Activated CD4-positive, CD25-positive, alpha-beta regulatory T cell treated with anti-CD3 and anti-CD28 coated beads, Interleukin-2, amount 50 U/mL, for 24 hours (primary cell): Measurements from ENCODE around the gene CELF1.
A peak's percentile ranks its signal among the peaks of the same experiment; 100 is the strongest.

Experiments used
- ATAC-seq, 2 donors: fragments of 150-1000 bp; cut with Tn5 transposase; one replicate each; pipeline ENCODE4 v1.10.0; 2021; ENCODE audit warnings: mild to moderate bottlenecking in 1 of 2, moderate library complexity in 1 of 2

CELF1 gene

DNA sequence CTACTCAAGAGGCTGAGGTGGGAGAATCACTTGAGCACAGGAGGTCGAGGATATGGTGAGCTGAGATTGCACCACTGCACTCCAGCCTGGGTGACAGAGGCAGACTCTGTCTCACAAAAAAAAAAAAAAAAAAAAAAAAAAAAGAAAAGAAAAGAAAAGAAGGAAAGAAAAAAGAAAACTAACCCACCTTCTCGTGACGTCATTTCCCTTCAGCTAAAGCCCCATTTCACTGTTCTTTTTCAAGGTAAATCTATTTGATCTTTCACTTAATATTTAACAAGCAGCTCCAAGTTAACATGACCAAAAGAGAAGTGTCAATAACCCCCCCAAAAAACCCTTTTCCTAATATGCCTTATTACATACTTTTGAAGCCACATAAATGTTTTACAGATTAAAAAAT lies 109.1 kb downstream of the CELF1 start:
- no peak for ATAC-seq

DNA sequence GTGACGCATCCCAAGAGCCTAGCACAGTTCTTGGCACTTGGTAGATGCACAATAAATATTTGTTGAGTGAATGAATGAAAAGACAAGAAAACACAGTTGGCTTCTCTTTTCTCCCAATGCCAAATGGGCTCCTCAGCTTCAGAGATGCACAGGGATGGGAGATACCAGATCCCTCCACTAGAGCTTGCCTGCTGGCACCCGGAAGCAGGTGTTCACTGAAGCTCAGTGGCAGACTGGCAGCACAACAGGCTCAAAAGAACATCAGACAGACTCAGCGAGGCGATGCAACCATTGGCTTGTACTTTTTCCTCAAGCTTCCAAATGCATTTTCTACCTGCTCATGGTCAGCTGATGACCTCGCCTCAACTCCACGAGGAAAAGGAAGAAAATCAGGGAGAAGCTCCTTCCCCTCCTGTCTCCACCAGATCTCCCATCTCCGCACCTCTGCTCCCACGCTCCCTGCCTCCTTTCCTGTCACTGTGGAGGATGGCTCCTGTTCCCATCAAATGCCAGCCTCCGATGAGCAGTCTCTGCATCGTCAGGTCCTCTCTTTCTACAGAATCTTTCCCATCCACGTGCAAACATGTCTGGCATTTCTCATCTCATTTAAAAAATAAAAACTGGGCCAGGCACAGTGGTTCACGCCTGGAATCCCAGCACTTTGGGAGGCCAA lies 109.8 kb downstream of the CELF1 start:
- no peak for ATAC-seq

DNA sequence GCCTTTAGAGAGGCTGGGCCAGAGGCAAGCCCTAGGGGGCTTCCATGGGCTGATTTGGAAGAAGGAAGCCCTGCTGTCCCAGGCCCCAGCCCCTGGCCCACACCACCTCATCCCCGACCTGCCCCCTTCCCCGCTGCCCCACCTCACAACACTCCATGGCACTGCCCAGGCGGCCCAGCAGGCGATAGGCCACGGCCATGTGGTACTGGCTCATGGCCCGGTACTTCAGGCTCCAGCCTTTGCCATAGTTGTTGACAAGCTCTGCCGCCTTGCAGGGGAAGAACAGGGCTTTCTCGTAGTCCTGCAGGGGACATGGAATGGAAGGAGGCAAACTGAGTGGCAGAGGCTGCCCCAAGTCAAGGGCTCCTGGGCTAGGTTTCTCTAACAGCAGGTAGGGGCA lies 110.4 kb downstream of the CELF1 start:
- no peak for ATAC-seq

DNA sequence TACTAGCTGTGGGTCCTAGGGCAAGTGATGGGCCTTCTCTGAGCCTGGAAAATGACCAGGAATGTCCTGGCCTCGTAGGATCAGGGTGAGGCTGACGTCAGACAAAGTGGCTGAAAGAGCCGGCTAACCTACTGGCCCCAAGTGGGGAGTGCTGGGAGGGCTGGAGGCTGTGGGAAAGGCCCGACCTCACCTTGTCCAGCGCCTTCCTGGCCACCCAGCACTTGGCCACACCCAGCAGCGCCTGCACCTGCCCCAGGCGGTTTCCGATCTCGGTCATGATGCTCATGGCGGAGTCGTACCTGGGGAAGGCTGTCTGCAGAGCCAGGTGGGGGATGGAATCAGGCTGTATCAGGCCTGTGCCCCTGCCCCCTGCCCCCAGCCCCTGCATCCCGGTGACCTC lies 111.5 kb downstream of the CELF1 start:
- no peak for ATAC-seq

DNA sequence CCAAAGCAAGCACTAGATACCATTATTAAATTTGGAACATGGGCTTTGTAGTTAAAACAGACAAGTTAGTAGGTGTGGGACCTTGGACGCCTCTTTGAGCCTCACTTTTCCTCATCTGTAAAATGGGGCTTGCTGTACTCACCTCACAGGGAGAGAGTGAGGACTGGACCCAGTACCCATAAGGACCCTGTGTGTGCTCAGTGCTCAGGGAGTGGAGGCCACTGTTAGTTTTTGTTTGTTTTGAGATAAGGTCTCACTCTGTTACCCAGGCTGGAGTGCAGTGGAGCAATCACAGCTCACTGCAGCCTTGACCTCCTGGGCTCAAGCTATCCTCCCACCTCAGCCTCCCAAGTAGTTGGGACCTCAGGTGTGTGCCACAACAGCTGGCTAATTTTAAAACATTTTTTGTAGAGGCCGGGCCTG lies 112.9 kb downstream of the CELF1 start:
- ATAC-seq, result no peak

DNA sequence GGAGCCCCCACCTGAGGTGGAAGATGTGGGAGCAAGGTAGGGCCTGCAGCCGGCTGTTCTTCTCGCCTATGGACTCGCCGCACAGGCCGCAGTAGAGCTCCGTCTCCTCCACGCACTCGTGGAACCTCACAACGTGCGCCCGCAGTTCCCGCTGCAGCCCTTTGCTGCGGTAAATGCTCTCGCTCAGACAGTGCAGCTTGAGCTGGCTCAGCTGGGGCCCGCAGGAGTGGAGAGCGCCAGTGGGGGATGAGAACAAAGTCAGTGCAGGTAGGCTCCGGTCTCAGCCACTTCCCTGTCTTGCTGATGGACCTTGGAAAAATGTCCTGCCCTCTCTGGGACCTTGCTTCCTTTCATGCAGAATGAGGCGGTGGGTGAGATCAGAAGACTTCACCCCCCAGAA lies 114.2 kb downstream of the CELF1 start:
- no peak for ATAC-seq

DNA sequence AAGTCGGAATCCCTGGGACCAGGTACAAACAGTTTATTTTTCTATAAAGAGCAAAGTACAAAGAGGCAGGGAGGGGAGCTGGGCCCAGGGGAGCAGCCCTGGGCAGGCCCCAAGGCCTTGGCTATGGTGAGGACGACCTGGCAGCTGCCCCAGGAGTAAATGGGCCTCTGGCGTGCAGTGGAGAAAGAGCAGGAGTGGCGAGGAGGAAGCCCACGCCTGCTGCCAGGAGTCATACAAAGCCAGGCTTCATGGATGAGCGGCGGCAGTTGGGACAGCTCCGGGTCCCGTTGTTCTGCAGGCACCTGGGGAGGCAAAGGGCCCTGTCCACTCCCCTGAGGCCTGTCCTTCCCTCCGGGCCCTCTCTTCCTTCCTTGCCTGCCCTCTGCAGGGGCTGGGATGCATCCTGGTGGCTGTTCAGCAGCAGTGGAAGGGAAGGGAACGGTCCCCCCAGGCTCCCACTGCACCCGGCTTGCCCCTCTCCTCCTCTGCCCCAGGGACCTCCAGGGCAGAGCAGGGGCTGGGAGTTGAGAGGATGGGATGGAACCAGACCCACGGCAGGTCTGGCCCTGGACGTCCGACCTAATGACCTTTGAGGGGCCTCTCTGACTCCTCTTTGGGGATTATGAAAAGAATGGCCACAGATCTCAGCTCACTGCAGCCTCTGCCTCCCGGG lies 115.0 kb downstream of the CELF1 start:
- no peak for ATAC-seq

DNA sequence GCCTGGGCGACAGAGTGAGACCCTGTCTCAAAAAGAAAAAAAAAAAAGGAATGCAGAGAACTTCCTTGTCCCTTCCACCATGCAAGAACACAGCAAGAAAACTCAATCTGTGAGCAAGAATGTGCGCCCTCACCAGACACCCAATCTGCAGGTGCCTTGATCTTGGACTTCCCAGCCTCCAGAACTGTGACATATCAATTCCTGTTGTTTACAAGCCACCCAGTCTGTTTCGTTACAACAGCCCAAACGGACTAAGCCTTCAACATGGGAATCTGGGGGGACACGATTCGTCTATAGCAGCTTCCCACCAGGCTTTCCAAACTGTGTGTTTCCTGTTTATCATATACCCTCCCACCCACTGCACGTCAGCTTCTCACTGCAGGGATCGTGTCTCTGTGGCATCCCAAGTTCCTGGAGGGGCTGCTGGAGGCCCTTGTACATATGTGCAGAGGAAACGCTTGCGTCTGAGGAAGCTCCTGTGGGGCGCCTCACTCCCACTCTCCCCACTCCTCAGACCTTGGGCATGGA lies 115.7 kb downstream of the CELF1 start:
- no peak for ATAC-seq

DNA sequence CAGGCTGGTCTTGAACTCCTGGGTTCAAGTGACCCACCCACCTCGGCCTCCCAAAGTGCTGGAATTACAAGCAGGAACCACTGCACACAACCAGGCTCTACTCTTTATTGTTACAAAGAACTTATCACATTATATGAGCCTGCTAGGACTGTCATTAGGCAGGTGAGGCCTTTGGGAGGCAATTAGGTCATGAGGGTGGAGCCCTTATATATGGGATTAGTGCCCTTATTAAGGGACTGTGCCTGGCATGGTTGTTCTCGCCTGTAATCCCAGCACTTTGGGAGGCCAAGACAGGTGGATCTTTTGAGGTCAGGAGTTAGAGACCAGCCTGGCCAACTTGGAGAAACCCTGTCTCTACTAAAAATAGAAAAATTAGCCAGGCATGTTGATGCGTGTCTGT lies 116.2 kb downstream of the CELF1 start:
- ATAC-seq, result no peak

DNA sequence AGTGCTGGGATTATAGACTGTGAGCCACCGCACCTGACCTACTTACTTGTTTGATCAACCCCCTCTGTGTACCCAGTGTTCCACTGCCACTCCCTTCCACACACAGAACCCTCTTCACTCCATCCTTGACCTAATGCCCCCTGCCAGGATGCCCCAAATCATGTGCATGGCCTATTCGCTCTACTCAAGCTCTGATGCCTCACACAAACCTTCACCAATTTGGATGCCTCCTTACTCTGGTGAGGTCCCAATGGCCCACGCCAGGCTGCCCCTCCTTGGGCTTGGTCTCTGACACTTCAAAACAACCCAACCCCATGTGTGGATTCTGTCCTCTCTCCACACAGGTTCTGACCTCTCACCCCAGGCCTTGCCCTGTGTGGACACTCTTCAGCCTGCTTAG lies 117.2 kb downstream of the CELF1 start:
- ATAC-seq, result no peak

DNA sequence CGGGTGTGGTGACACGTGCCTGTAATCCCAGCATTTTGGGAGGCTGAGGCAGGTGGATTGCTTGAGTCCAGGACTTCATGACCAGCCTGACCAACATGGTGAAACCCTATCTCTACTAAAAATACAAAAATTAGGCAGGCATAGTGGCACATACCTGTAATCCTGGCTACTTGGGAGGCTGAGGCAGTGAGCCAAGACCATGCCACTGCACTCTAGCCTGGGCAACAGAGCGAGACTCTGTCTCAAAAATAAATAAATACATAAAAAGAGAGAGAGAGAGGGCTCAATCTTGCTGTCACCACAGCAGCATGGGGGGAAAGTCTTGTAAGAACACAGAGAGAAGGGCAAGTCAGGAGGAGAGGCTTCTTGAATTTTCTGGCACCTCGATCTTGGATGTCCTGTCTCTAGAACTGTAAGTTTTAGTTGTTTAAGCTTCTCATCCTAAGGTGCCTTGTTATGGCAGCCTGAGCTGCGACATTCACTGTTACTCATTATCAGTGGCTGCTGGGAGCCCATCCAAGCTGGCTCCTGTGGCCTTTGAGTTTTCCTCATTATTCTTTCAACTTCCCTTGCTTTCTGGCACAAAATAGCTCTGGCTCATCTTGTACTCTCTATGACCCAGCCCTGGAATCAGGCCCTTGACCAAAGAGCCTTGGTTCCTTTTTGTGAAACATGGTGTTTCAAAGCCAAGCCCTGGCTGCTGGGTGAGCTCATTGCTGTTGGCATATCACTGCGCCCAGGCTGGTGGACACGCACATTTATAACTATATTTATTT lies 118.7 kb downstream of the CELF1 start:
- no peak for ATAC-seq

DNA sequence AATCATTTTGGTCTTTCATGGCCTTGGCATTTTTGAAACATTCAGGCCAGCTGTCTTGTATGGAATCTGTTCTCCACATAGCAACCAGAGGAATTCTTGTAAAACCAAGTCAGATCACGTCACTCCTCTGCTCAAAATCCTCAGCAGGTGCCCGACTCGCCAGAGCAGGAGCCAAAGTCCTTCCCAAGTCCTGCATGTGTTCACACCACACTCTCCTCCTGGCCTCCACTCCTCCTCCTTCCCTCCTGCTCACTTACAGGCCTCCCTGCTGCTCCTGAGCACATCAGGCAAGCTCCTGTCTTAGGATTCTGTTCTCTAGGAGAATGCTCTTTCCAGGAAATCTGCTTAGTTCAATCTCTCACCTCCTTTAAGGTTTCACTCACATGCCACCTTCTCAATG lies 119.8 kb downstream of the CELF1 start:
- ATAC-seq, result no peak

DNA sequence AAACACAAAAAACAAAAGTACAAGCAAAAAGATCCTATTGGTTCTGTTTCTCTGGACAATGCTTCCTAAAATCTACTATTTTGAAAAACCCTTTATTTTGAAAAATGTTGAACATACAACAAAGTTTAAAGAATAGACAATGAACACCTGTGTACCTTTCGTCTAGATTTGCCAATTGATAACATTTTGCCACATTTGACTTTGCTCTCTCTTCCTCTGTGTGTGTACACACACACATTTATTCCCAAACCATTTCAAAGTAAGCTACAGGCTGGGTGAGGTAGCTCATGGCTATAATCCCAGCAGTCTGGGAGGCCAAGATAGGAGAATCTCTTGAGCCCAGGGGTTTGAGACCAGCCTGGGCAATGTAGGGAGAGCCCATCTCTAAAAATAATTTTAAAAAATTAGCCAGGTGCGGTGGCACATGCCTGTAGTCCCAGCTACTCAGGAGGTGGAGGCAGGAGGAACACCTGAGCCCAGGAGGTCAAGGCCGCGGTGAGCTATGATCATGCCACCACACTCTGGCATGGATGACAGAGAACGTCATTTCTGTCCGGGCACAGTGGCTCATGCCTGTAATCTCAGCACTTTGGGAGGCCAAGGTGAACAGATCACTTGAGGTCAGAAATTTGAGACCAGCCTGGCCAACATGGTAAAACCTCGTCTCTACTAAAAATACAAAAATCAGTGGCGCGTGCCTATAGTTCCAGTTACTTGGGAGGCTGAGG lies 121.4 kb downstream of the CELF1 start:
- no peak for ATAC-seq

DNA sequence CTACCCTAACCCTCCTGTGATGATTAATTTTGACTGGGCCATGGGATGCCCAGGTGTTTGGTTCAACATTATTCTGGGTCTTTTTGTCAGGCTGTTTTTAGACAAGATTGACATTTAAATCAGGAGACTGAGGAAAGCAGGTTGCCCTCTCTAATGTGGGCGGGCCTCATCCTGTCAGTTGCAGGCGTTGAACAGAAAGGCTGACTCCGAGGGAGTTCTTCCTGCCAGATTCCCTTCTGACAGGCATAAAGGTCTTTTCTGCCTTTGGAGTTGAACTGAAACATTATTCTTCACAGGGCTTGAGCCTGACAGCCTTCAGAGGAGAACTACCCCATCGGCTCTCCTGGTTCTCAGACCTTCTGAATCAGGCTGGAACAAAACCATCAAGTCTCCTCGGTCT lies 122.4 kb downstream of the CELF1 start:
- ATAC-seq, result no peak

DNA sequence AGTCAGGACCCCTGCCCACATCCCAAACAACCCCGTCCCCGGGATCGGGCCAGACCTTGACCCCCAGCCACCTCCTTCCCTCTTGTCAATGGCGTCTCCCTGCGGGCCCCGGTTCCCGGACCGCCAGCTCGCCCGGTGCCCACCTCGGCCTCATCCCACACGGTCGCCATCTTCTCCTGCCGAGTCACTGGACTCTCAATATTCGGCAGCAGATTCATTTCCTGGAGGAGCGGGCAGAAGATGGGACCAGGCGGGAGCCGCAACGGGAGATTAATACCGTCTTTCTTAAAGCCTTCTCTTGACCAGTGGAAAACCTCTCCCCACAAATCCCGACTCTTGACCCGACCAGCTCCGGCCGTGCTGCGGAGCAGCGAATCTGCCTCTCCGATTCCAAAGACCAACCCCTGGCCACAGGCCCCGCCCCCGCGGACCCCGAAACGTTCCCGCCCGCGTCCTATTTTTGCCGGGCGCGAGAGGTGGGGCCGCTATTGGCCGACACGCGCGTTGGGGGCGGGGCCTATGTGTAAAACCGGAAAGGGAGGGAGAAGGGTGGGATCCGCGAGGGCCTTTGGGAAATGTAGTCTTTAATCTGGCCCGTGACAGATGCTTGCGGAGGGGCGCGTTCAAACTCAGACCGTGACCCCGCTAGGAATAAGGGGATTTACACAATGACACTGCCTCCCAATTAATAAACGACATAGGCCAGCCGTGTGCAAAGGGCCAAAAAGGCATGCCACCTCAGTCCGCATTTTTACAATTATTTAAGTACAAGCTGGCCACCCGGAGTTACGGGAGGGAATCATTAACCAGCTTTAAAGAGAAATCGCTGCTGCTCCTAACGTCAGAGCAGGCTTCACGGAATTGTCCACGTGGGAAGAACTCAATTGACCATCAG lies 126.6 kb downstream of the CELF1 start, which contains the start of gene PSMC3:
PSMC3 (minus strand) TSS at position 378 of the 895 bp plus-strand sequence; CDS start at position 218, 160 bp downstream.
- ATAC-seq, result peak; percentile 91 to 94

DNA sequence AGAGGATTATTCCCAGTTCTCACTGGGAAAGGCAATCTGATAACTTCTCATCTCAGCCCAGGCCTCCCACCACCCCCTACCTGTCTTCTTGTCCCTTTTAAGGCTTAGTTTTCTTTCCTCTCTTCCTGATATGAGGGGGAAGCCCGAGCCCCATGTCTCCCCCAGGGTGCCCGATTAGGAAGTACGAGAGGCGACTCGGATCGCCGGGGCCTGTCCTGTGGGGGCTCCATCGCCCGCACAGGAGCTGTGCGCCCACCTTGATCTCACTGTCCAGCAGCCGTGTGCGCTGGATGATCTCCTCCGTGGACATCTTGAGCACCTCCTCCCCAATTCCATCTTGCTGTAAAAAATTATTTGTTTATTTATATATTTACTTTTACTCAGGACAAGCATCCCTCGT lies 127.3 kb downstream of the CELF1 start:
- ATAC-seq, result no peak

DNA sequence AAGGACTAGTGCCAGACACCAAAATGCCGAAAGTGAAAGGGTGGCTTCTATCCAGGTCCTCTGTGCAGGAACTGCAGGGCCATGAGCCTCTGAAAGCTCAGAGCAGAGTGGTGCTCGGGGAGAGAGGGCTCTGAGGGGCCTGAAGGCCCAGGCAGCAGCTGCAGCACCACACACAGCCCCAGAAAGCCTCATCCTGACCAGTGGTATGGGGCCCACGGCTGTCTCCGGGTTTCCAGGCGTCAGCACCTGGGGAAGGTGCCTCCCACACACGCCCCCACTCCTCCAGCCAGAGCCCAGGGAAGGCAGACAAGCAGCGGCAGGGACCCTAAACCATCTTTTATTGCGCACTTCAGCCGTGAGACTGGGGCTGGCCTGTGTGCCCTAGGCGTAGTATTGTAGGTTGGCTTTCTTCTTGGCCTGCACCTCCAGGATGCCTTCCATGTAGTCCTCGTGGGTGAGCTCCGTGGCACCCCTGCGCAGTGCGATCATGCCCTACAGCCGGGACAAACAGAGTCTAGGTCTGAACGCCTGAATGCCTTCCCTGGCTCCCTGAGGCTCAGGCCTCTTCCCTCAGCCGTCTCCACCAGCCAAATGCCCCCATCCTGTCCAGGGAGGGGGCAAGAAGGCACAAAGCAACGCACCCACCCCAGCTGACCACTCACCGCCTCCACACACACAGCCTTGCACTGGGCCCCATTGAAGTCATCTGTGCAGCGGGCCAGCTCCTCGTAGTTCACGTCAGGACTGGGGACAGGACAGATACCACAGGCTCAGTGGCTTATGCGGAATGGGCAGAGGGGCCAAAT lies 134.3 kb downstream of the CELF1 start:
- no peak for ATAC-seq

DNA sequence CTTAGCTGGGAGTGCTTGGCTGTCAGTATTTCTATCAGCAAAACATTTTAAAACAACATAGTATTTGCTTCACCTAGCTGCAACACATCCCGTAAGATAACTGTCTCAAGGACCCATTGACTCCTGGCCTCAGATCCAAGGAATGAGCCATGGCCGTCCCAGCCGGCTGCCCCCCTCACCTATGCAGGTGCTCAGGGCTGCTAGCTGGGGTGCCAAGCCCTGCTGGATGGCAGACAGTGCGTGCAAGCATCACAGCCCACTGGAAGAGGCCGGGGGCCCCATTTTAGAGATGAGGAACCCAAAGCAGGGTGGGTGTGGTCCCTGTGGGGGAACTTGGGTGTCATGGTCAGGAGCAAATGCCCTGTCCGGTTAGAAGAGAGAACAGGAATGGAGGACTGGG lies 135.2 kb downstream of the CELF1 start:
- no peak for ATAC-seq

DNA sequence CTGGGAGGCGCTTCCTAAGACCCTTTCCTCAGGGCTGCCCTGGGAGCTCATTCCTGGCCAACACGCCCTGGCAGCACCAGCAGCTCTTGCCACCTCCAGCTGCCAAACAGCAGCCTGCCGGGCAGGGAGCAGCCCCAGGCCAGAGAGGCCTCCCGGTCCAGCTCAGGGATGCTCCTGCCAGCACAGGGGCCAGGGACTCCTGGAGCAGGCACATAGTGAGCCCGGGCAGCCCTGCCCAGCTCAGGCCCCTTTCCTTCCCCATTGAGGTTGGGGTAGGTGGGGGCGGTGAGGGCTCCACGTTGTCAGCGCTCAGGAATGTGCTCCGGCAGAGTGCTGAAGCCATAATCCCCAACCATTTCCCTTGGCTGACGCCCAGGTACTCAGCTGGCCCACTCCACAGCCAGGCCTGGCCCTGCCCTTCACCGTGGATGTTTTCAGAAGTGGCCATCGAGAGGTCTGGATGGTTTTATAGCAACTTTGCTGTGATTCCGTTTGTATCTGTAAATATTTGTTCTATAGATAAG lies 136.9 kb downstream of the CELF1 start:
- ATAC-seq, result no peak
